K562 (cell line): ENCODE measurements around the gene PPIC. TPM values are rescaled to one million over a fixed set of nuclear protein-coding genes. Genes with fewer than 3 reads are reported as not detected.

Source experiments
- ATAC-seq: fragments of 200-7000 bp; cut with Tn5 transposase; 3 replicates; pipeline ENCODE4 v1.9.1; 2020; ENCODE audit warnings: moderate library complexity
- BruUV-seq: library from RNA; stranded (reverse); fragments of 400-500 nt; replicated peaks from 2 replicates; lab custom pipeline; 2021; lab: Mats Ljungman, UMichigan
- CTCF ChIA-PET: fragments of 300-600 bp; formaldehyde crosslinking; extraction: SDS; loops from one replicate; lab custom pipeline; 2021; ENCODE audit warnings: low intra/inter-chr PET ratio; lab: Yijun Ruan, JAX
- POLR2A ChIA-PET: fragments of 300-600, 350-650 bp; sonication (Branson Sonifier 250); formaldehyde crosslinking; extraction: SDS; loops from one replicate; lab custom pipeline; 2021; ENCODE audit warnings: antibody characterized with exemption, inconsistent platforms; lab: Yijun Ruan, JAX
- DNase-seq, 4 experiments: peaks; one replicate each; pipeline versions ENCODE4 v3.0.0 to v3.0.0-alpha.2; 2011 to 2018; ENCODE audit warnings: low spot score in 3 of 4, mixed read lengths in 3 of 4; ENCODE audit errors: extremely low read depth in 1 of 4
- FAIRE-seq: peaks from 2 replicates; lab custom pipeline; 2011; peaks lifted over from hg19 to GRCh38; lab: Jason Lieb, UNC
- H2AFZ ChIP-seq: 2 replicates; pipeline ENCODE4 v1.6.0; 2011; ENCODE audit warnings: low read depth, low read length, control low read depth, inconsistent platforms
- H3K27ac ChIP-seq: fragments of 200-600 bp; 3 replicates; pipeline ENCODE4 v1.8.0; 2011; ENCODE audit warnings: low read depth, mild to moderate bottlenecking, control low read depth, inconsistent platforms, low read length, moderate library complexity, mixed read lengths; ENCODE audit errors: extremely low read depth
- H3K27me3 ChIP-seq, 2 experiments: fragments of 300-600 bp in 1 of 2; 2 replicates in 1 of 2; 3 replicates in 1 of 2; pipeline versions ENCODE4 v1.6.0 to v1.8.0; 2011; ENCODE audit warnings: inconsistent platforms in 2 of 2, low read length in 2 of 2, mild to moderate bottlenecking in 1 of 2, mixed read lengths in 1 of 2, moderate library complexity in 1 of 2; ENCODE audit not compliant: control insufficient read depth in 2 of 2, insufficient read depth in 2 of 2
- H3K36me3 ChIP-seq: fragments of 300-600 bp; 3 replicates; pipeline ENCODE4 v1.8.0; 2011; ENCODE audit warnings: mild to moderate bottlenecking, low read length, inconsistent platforms; ENCODE audit not compliant: control insufficient read depth, insufficient read depth
- H3K4me1 ChIP-seq, 2 experiments: fragments of 200-600 bp in 1 of 2; replicated peaks in 1 of 2; 2 replicates in 1 of 2; 3 replicates in 1 of 2; pipeline versions ENCODE4 v1.5.1 to v1.8.0; 2011; ENCODE audit warnings: inconsistent platforms in 2 of 2, low read length in 2 of 2, mild to moderate bottlenecking in 1 of 2, mixed read lengths in 1 of 2, moderate library complexity in 1 of 2; ENCODE audit not compliant: control insufficient read depth in 2 of 2, insufficient read depth in 2 of 2
- H3K4me2 ChIP-seq: 2 replicates; pipeline ENCODE4 v1.6.1; 2011; ENCODE audit warnings: low read length, control low read depth, inconsistent platforms, mixed read lengths; ENCODE audit not compliant: insufficient read depth
- H3K4me3 ChIP-seq: fragments of 200-600 bp; sonication (generic), shearing (Covaris generic); 2 replicates; pipeline ENCODE4 v1.5.1; 2016; ENCODE audit warnings: control low read depth, inconsistent platforms
- H3K79me2 ChIP-seq: fragments of 200-600 bp; 3 replicates; pipeline ENCODE4 v1.8.0; 2011; ENCODE audit warnings: low read length, inconsistent platforms; ENCODE audit not compliant: control insufficient read depth, insufficient read depth
- H3K9ac ChIP-seq, 2 experiments: 2 replicates each; pipeline versions ENCODE4 v1.6.0 to v1.6.1; 2011; ENCODE audit warnings: low read depth in 2 of 2, low read length in 2 of 2, control low read depth in 1 of 2, inconsistent platforms in 1 of 2, mild to moderate bottlenecking in 1 of 2, mixed read lengths in 1 of 2; ENCODE audit not compliant: insufficient read depth in 1 of 2
- H3K9me1 ChIP-seq: one replicate; pipeline ENCODE4 v1.6.0; 2011; ENCODE audit warnings: inconsistent platforms, mild to moderate bottlenecking, low read length, moderate library complexity; ENCODE audit not compliant: control insufficient read depth, insufficient read depth
- H3K9me3 ChIP-seq: replicated peaks from 2 replicates; pipeline ENCODE4 v1.5.1; 2011; ENCODE audit warnings: low read depth, low read length, inconsistent platforms; ENCODE audit not compliant: control insufficient read depth, insufficient read depth
- H4K20me1 ChIP-seq: replicated peaks from 2 replicates; pipeline ENCODE4 v1.6.1; 2011; ENCODE audit warnings: low read length, inconsistent platforms, mixed read lengths; ENCODE audit not compliant: control insufficient read depth, insufficient read depth
- FOXM1 ChIP-seq, 2 experiments: fragments of 450-650 bp in 1 of 2; sonication (generic) in 1 of 2; formaldehyde crosslinking in 1 of 2; IDR thresholded peaks; 2 replicates each; pipeline versions ENCODE4 v1.6.1 to v1.9.0; 2017 to 2022; ENCODE audit warnings: low read depth in 2 of 2, mild to moderate bottlenecking in 2 of 2, missing genetic modification reagents in 1 of 2, moderate library complexity in 1 of 2
- MXD1 ChIP-seq: fragments of 250-450 bp; sonication (Bioruptor Pico); IDR thresholded peaks from 2 replicates; pipeline ENCODE4 v1.8.0; 2021; ENCODE audit warnings: borderline replicate concordance, mild to moderate bottlenecking, moderate library complexity; ENCODE audit not compliant: poor library complexity, severe bottlenecking
- RUNX1 ChIP-seq: sonication (generic); IDR thresholded peaks from 2 replicates; pipeline ENCODE4 v1.6.1; 2016; ENCODE audit warnings: antibody characterized with exemption, low read depth
- SNRNP70 ChIP-seq: fragments of 200-400 bp; formaldehyde crosslinking; optimal IDR thresholded peaks from 2 replicates; pipeline ENCODE3; 2017; ENCODE audit warnings: low read depth, low read length
- ZNF134 ChIP-seq: fragments of 250-450 bp; sonication (Bioruptor Pico); conservative IDR thresholded peaks from 2 replicates; pipeline ENCODE4 v1.4.0; 2020
- ZNF76 ChIP-seq: fragments of 250-450 bp; sonication (Bioruptor Pico); IDR thresholded peaks from 2 replicates; pipeline ENCODE4 v1.4.0; 2020; ENCODE audit warnings: mild to moderate bottlenecking, moderate library complexity, borderline replicate concordance
- WGBS: fragments of 100-300 bp; shearing (Covaris generic); methylation state at CpG from one replicate; pipeline ENCODE4 v1.1.6; 2016; ENCODE audit warnings: low coverage, mixed read lengths; ENCODE audit not compliant: insufficient coverage; ENCODE audit errors: missing lambda C conversion rate; 5-methylcytosine and 5-hydroxymethylcytosine counted together
- in situ Hi-C: fragments of 300-500 bp; cut with MboI; formaldehyde crosslinking; loops from 4 replicates; pipeline ENCODE4 v1.15.0; 2018; ENCODE audit warnings: inconsistent platforms, mixed read lengths
- intact Hi-C: fragments of 100-400 bp; cut with micrococcal nuclease; formaldehyde crosslinking; loops from 2 replicates; pipeline ENCODE4 v1.14.2; 2022
- polyA plus RNA-seq, 8 experiments: library from polyadenylated mRNA; depleted of rRNA in 4 of 8; stranded (reverse) in 5 of 8; unstranded in 3 of 8; fragments of >200 nt; fragmentation: Nextera tagmentation in 2 of 8; fragmentation: Illumina TruSeq in 1 of 8; extraction: Ambion mirVana in 2 of 8; extraction: Trizol in 1 of 8; gene quantifications; 2 replicates each; pipeline versions ENCODE4 v1.2.1 to v1.2.3, GENCODE V29; 2011 to 2014; ENCODE audit warnings: inconsistent platforms in 1 of 8, missing spikeins in 1 of 8
- total RNA-seq, 7 experiments: library from RNA; depleted of rRNA in 6 of 7; stranded (reverse); fragments of >200 nt in 6 of 7; fragmentation: Illumina TruSeq in 2 of 7; extraction: Trizol in 2 of 7; gene quantifications; 2 replicates each; pipeline versions ENCODE4 v1.2.1 to v1.2.3, GENCODE V29; 2011 to 2021; ENCODE audit warnings: low replicate concordance in 1 of 7

PPIC gene
- total and polyA plus RNA-seq, 9 of the 15 experiments (the other 6 are each of a cell fraction or from before 2014, with no cell fraction given), result 1.3 to 4.5 (median 2.8) TPM

- TF ChIP-seq MXD1 (CRISPR knock-in tag), result no peak
- no peak for TF ChIP-seq FOXM1 (IDR thresholded peaks at IDR 0.05; ENCODE audit: low read depth)
- no peak for TF ChIP-seq FOXM1 (CRISPR knock-in tag; IDR thresholded peaks at IDR 0.05; ENCODE audit: low read depth)
- no peak for TF ChIP-seq RUNX1
- no peak for TF ChIP-seq SNRNP70
Observed at GRCh38 chr5:123046222-123046621, 9.7 kb upstream of the PPIC start (continued).

- H3K79me2 ChIP-seq, result no peaks in the 10 kb centered on the region
- in situ Hi-C loops, result no loop called here
- whole genome bisulfite sequencing, result 1% methylated on average over 7 of the region's 7 CpGs
- no peaks in the 10 kb centered on the region for H3K36me3 ChIP-seq
- H3K4me1 ChIP-seq, result no peaks in the 10 kb centered on the region
- no peaks in the 10 kb centered on the region for H4K20me1 ChIP-seq
- H3K4me2 ChIP-seq, result no peak overlapping the region
- no peak overlapping the region for H3K9ac ChIP-seq
- H3K9me3 ChIP-seq, result no peaks in the 10 kb centered on the region
- peak; percentile 52 for FAIRE-seq
- no peak overlapping the region for H3K27ac ChIP-seq
- no peak for ATAC-seq
- TF ChIP-seq ZNF76, result no peak
- 0 out of 2 replicates have a peak, but pooled peaks have one; percentile 24 for TF ChIP-seq ZNF134 (CRISPR knock-in tag)
- H3K4me3 ChIP-seq, result no peak overlapping the region
- CTCF ChIA-PET, result no interaction called here
- peaks cover 0 to 8% of the 10 kb centered on the region in 2 experiments; a peak in 1 of 5 replicates for H3K27me3 ChIP-seq
- intact Hi-C loops, result no loop called here
- H3K9me1 ChIP-seq, result no peaks in the 10 kb centered on the region
- POLR2A ChIA-PET, result no interaction called here
- no peak for DNase-seq
- BruUV-seq, result no TSS peak
- no peak overlapping the region for H2AFZ ChIP-seq
Observed at GRCh38 chr5:123044926-123045617, 8.5 kb upstream of the PPIC start.
